WTC11 (cell line): ENCODE measurements around the gene CCDC154. TPM values are rescaled to one million over a fixed set of nuclear protein-coding genes. Genes with fewer than 3 reads are reported as not detected.

Experiments used
- ATAC-seq: fragments of 200-7000 bp; cut with Tn5 transposase; 2 replicates; pipeline ENCODE4 v1.10.0; 2021; ENCODE audit warnings: mild to moderate bottlenecking, moderate library complexity
- CTCF ChIA-PET: fragments of 300-600 bp; sonication (Branson Sonifier 250); formaldehyde crosslinking; loops from one replicate; lab custom pipeline; 2021; ENCODE audit warnings: antibody characterized with exemption; lab: Charles Lee
- POLR2A ChIA-PET: fragments of 350-600 bp; sonication (Branson Sonifier 250); formaldehyde crosslinking; loops from one replicate; lab custom pipeline; 2021; ENCODE audit warnings: antibody characterized with exemption; lab: Charles Lee
- DNase-seq: peaks from one replicate; pipeline ENCODE4 v3.0.0; 2021; ENCODE audit warnings: low spot score
- H3K27ac Mint-ChIP-seq: 2 replicates; pipeline ENCODE4 v1.8.0; 2021; ENCODE audit warnings: mixed read lengths
- H3K27me3 Mint-ChIP-seq: 2 replicates; pipeline ENCODE4 v1.8.0; 2021; ENCODE audit warnings: low read depth, mild to moderate bottlenecking, moderate library complexity, mixed read lengths
- H3K36me3 Mint-ChIP-seq: 2 replicates; pipeline ENCODE4 v1.8.0; 2021; ENCODE audit warnings: mixed read lengths
- H3K4me1 Mint-ChIP-seq: 2 replicates; pipeline ENCODE4 v1.8.0; 2022; ENCODE audit warnings: mixed read lengths
- H3K4me3 Mint-ChIP-seq: 2 replicates; pipeline ENCODE4 v1.8.0; 2021; ENCODE audit warnings: mild to moderate bottlenecking, moderate library complexity, mixed read lengths
- H3K9me3 Mint-ChIP-seq: 2 replicates; pipeline ENCODE4 v1.8.0; 2021; ENCODE audit warnings: mixed read lengths
- CDX4 ChIP-seq: fragments of 250-450 bp; sonication (Bioruptor Pico); IDR thresholded peaks from 2 replicates; pipeline ENCODE4 v1.9.0; 2021; ENCODE audit warnings: moderate library complexity, mild to moderate bottlenecking, inconsistent platforms, borderline replicate concordance
- ETV6 ChIP-seq: sonication (generic); formaldehyde crosslinking; IDR thresholded peaks from 2 replicates; pipeline ENCODE4 v1.8.1; 2022; ENCODE audit warnings: mild to moderate bottlenecking, missing genetic modification reagents
- FOXJ3 ChIP-seq: sonication (generic); formaldehyde crosslinking; IDR thresholded peaks from 2 replicates; pipeline ENCODE4 v1.9.0; 2021; ENCODE audit warnings: missing genetic modification reagents, mild to moderate bottlenecking, borderline replicate concordance
- FOXP1 ChIP-seq: sonication (generic); formaldehyde crosslinking; IDR thresholded peaks from 2 replicates; pipeline ENCODE4 v1.8.0; 2022; ENCODE audit warnings: missing genetic modification reagents, mild to moderate bottlenecking, moderate library complexity, borderline replicate concordance
- GRHL2 ChIP-seq: fragments of 250-450 bp; sonication (Bioruptor Pico); IDR thresholded peaks from 2 replicates; pipeline ENCODE4 v1.8.0; 2022; ENCODE audit warnings: mild to moderate bottlenecking, moderate library complexity; ENCODE audit not compliant: insufficient replicate concordance, severe bottlenecking
- IRF2 ChIP-seq: sonication (generic); formaldehyde crosslinking; IDR thresholded peaks from 2 replicates; pipeline ENCODE4 v1.8.0; 2022; ENCODE audit warnings: low read depth, missing genetic modification reagents, borderline replicate concordance
- MXD4 ChIP-seq: fragments of 250-450 bp; sonication (Bioruptor Pico); IDR thresholded peaks from 2 replicates; pipeline ENCODE4 v1.8.0; 2021; ENCODE audit warnings: mild to moderate bottlenecking, moderate library complexity, borderline replicate concordance
- PRDM15 ChIP-seq: sonication (generic); formaldehyde crosslinking; IDR thresholded peaks from 2 replicates; pipeline ENCODE4 v1.8.0; 2022; ENCODE audit warnings: missing genetic modification reagents
- RORB ChIP-seq: fragments of 250-450 bp; sonication (Bioruptor Pico); IDR thresholded peaks from 2 replicates; pipeline ENCODE4 v1.9.0; 2021; ENCODE audit warnings: mild to moderate bottlenecking
- SP1 ChIP-seq: sonication (generic); formaldehyde crosslinking; conservative IDR thresholded peaks from 2 replicates; pipeline ENCODE4 v1.8.1; 2022; ENCODE audit warnings: missing genetic modification reagents
- USF2 ChIP-seq: sonication (generic); formaldehyde crosslinking; IDR thresholded peaks from 2 replicates; pipeline ENCODE4 v1.8.1; 2023; ENCODE audit warnings: mild to moderate bottlenecking, missing genetic modification reagents, moderate library complexity
- ZNF219 ChIP-seq: sonication (generic); formaldehyde crosslinking; IDR thresholded peaks from 2 replicates; pipeline ENCODE4 v1.8.0; 2023; ENCODE audit warnings: missing genetic modification reagents, mild to moderate bottlenecking, borderline replicate concordance
- ZNF416 ChIP-seq: fragments of 250-450 bp; sonication (Bioruptor Pico); IDR thresholded peaks from 2 replicates; pipeline ENCODE4 v1.9.0; 2021; ENCODE audit warnings: mild to moderate bottlenecking, inconsistent platforms
- ZNF512 ChIP-seq: sonication (generic); formaldehyde crosslinking; IDR thresholded peaks from 2 replicates; pipeline ENCODE4 v1.8.1; 2022; ENCODE audit warnings: missing genetic modification reagents, borderline replicate concordance
- ZSCAN18 ChIP-seq: fragments of 250-450 bp; sonication (Bioruptor Pico); IDR thresholded peaks from 2 replicates; pipeline ENCODE4 v2.1.2; 2022; ENCODE audit warnings: mild to moderate bottlenecking, moderate library complexity
- total RNA-seq: library from RNA; stranded (reverse); gene quantifications from 3 replicates; pipeline ENCODE4 v1.2.3, GENCODE V29; 2021

CCDC154 gene
- total RNA-seq, 1 experiment from 2014 or later, result 0.46 TPM

- H3K4me3 Mint-ChIP-seq, result peak overlapping the region; percentile 79
- ChIA-PET POLR2A (no interaction called here), CTCF (no interaction called here)
- ATAC-seq (peak; percentile 20), DNase-seq (no peak)
- H3K36me3 Mint-ChIP-seq, result no peaks in the 10 kb centered on the region
- H3K27ac Mint-ChIP-seq, result peak overlapping the region; percentile 87
- H3K4me1 Mint-ChIP-seq, result peaks cover 9% of the 10 kb centered on the region
- peaks cover 5% of the 10 kb centered on the region for H3K27me3 Mint-ChIP-seq
- TF ChIP-seq FOXJ3 (CRISPR knock-in tag) (no peak), GRHL2 (CRISPR knock-in tag) (no peak), USF2 (CRISPR knock-in tag) (no peak), SP1 (CRISPR knock-in tag) (no peak), ZSCAN18 (CRISPR knock-in tag) (no peak), ETV6 (no peak), MXD4 (CRISPR knock-in tag) (no peak), PRDM15 (no peak), RORB (no peak), FOXP1 (CRISPR knock-in tag) (no peak), ZNF219 (CRISPR knock-in tag) (no peak), ZNF512 (CRISPR knock-in tag) (no peak), ZNF416 (no peak), IRF2 (CRISPR knock-in tag) (no peak), CDX4 (CRISPR knock-in tag) (no peak)
- peaks cover 14% of the 10 kb centered on the region for H3K9me3 Mint-ChIP-seq
Observed at GRCh38 chr16:1474082-1474795, 29.9 kb upstream of the CCDC154 start.

GRCh38 chr16:1472974-1473373, 28.6 kb upstream of the CCDC154 start:
- ChIA-PET POLR2A (no interaction called here), CTCF (no interaction called here)
- Mint-ChIP-seq H3K4me3 (peak overlapping the region; percentile 47), H3K36me3 (no peaks in the 10 kb centered on the region), H3K27me3 (peaks cover 5% of the 10 kb centered on the region), H3K27ac (peak overlapping the region; percentile 57; the same call in 1 of the 2 replicates)
- DNase-seq (no peak), ATAC-seq (no peak)
- TF ChIP-seq PRDM15 (no peak), ZNF416 (no peak)
- TF ChIP-seq, all 79 proteins: peak for 0
- H3K9me3 Mint-ChIP-seq, result peaks cover 9% of the 10 kb centered on the region
- H3K4me1 Mint-ChIP-seq, result peaks cover 9% of the 10 kb centered on the region
